RWPE2 (cell line): ENCODE results near the gene PCID2.
A peak's percentile ranks its signal among the peaks of the same experiment; 100 is the strongest.
"Not testable (repeated sequence)": the region's sequence is repeated elsewhere in the genome, so short reads cannot be mapped to it uniquely, and the experiment has no call there.

Experiments used
- ATAC-seq: fragments of 200-7000 bp; cut with Tn5 transposase; 3 replicates; pipeline ENCODE4 v1.9.1; 2021; ENCODE audit warnings: low read depth
- DNase-seq: peaks from one replicate; pipeline ENCODE4 v3.0.0-alpha.2; 2020; ENCODE audit warnings: low spot score
- H3K27ac ChIP-seq: fragments of 450-650 bp; 2 replicates; pipeline ENCODE4 v1.5.1; 2017; ENCODE audit warnings: mild to moderate bottlenecking; ENCODE audit not compliant: poor library complexity, severe bottlenecking
- H3K27me3 ChIP-seq: fragments of 250-450 bp; sonication (Bioruptor Pico); 2 replicates; pipeline ENCODE4 v1.5.1; 2021; ENCODE audit warnings: mild to moderate bottlenecking, moderate library complexity; ENCODE audit not compliant: insufficient read depth, poor library complexity, severe bottlenecking
- H3K36me3 ChIP-seq: fragments of 250-450 bp; sonication (Bioruptor Pico); 2 replicates; pipeline ENCODE4 v1.5.1; 2020; ENCODE audit warnings: low read depth, mild to moderate bottlenecking, moderate library complexity
- H3K4me1 ChIP-seq: fragments of 250-450 bp; sonication (Bioruptor Pico); 2 replicates; pipeline ENCODE4 v1.5.1; 2021; ENCODE audit warnings: mild to moderate bottlenecking, moderate library complexity; ENCODE audit not compliant: insufficient read depth, poor library complexity, severe bottlenecking
- H3K4me3 ChIP-seq: fragments of 250-450 bp; sonication (Bioruptor Pico); 2 replicates; pipeline ENCODE4 v1.5.1; 2021; ENCODE audit warnings: mild to moderate bottlenecking, moderate library complexity; ENCODE audit not compliant: severe bottlenecking
- H3K9me3 ChIP-seq: fragments of 250-450 bp; sonication (Bioruptor Pico); 2 replicates; pipeline ENCODE4 v1.5.1; 2021; ENCODE audit warnings: mild to moderate bottlenecking, moderate library complexity; ENCODE audit not compliant: severe bottlenecking
- TF ChIP-seq, protein P1 (sequence below): fragments of 450-650 bp; IDR thresholded peaks from one replicate; pipeline ENCODE4 v1.5.1; 2017; ENCODE audit warnings: mild to moderate bottlenecking, moderate library complexity; ENCODE audit not compliant: poor library complexity, severe bottlenecking

PCID2 gene

DNA sequence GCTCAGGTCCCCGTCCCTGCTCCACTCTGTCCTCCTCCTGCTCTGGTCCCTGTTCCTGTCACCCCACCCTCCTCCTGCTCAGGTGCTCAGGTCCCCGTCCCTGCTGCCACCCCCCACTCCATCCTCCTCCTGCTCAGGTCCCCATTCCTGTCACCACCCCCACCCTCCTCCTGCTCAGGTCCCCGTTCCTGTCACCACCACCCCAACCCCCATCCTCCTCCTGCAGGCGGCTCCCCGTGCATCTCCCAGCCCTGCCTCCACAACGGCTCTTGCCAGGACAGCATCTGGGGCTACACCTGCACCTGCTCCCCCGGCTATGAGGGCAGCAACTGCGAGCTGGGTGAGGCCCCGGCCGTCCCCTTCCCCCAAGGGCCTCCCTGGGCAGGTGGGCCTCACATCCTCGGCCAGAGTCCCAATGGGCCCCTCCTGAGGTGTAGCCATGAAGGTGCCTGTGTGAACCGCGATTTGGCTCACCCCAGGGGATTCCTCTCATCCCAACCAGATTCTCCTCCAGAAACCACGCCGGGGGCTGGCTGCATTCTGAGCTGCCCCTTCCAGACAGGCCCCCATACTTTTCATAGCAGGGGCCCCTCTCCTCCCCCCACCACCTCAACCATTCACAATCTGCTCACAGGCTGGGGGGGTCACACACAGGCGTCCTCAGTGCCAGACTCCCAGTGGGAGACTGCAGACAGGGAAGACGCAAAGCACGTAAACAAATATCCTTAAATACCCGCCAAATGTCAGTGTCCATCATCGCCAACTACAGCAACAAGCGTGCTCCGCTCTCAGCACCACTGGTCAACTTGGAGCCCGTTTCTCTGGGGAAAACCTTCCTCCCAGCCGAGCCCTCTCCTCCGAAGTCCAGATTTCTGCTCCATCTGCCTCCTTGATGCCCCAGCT, 45.4 kb downstream of the PCID2 start:
- TF ChIP-seq, protein P1, sequence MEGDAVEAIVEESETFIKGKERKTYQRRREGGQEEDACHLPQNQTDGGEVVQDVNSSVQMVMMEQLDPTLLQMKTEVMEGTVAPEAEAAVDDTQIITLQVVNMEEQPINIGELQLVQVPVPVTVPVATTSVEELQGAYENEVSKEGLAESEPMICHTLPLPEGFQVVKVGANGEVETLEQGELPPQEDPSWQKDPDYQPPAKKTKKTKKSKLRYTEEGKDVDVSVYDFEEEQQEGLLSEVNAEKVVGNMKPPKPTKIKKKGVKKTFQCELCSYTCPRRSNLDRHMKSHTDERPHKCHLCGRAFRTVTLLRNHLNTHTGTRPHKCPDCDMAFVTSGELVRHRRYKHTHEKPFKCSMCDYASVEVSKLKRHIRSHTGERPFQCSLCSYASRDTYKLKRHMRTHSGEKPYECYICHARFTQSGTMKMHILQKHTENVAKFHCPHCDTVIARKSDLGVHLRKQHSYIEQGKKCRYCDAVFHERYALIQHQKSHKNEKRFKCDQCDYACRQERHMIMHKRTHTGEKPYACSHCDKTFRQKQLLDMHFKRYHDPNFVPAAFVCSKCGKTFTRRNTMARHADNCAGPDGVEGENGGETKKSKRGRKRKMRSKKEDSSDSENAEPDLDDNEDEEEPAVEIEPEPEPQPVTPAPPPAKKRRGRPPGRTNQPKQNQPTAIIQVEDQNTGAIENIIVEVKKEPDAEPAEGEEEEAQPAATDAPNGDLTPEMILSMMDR: no peak
- no peaks in the 10 kb centered on the region for H3K9me3 ChIP-seq
- DNase-seq (no peak), ATAC-seq (peak; percentile 46; the same call in 2 of the 3 replicates)
- H3K27me3 ChIP-seq: peaks cover 20% of the 10 kb centered on the region
- no peaks in the 10 kb centered on the region for H3K36me3 ChIP-seq
- no peaks in the 10 kb centered on the region for H3K4me1 ChIP-seq
- no peak overlapping the region for H3K27ac ChIP-seq
- no peak overlapping the region for H3K4me3 ChIP-seq

DNA sequence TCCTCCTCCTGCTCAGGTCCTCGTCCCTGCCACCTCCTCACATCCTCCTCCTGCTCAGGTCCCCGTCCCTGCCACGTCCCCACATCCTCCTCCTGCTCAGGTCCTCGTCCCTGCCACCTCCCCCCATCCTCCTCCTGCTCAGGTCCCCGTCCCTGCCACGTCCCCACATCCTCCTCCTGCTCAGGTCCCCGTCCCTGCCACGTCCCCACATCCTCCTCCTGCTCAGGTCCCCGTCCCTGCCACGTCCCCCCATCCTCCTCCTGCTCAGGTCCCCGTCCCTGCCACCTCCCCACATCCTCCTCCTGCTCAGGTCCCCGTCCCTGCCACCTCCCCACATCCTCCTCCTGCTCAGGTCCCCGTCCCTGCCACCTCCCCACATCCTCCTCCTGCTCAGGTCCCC, 46.5 kb downstream of the PCID2 start:
- ATAC-seq, H3K4me1 ChIP-seq, DNase-seq, H3K4me3 ChIP-seq, H3K36me3 ChIP-seq, H3K27ac ChIP-seq, H3K9me3 ChIP-seq: not testable (repeated sequence)
- H3K27me3 ChIP-seq: peaks cover 20% of the 10 kb centered on the region

DNA sequence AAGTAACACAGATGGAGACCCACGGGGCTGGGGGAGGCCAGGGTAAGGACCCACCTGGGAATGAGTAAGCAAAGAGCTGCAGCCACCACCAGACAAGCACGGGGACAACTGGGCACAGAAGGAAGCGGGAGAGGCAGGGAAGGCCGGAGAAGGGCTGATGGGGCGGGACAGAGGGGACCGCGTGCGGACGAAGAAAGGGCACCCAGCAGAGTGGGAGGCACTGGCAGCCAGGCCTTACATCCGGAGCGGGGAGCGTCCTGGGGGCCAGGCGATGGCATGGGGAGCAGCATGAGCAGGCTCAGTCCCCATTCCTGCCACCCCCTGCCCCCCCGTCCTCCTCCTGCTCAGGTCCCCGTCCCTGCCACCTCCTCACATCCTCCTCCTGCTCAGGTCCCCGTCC, 47.0 kb downstream of the PCID2 start:
- no peaks in the 10 kb centered on the region for H3K4me1 ChIP-seq
- H3K27ac ChIP-seq: no peak overlapping the region
- no peak overlapping the region for H3K4me3 ChIP-seq
- ATAC-seq (no peak), DNase-seq (no peak)
- H3K36me3 ChIP-seq: no peaks in the 10 kb centered on the region
- H3K27me3 ChIP-seq: peaks cover 20% of the 10 kb centered on the region
- H3K9me3 ChIP-seq: no peaks in the 10 kb centered on the region
- TF ChIP-seq, protein P1: no peak

DNA sequence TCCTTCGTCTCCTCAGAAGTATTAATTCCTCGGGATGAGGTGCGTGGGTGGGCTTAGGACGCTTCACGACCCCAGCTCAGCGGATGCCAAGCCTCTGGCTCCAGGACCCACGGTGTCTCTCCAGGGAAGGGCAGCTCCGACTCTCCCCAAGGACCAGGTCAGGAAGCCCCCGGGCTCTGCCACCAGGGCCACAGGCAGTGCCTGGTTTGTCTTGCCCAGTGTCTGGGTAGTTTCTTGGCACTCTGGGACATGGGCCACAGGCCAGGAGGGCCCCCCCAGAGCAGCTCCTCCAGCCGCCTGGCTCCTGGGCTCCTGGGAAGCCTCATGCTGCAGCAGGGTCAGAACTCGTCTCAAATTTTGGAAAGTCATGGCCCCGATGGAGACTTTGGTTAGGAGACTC, 47.5 kb downstream of the PCID2 start:
- Histone ChIP-seq H3K27ac (no peak overlapping the region), H3K4me1 (no peaks in the 10 kb centered on the region), H3K4me3 (no peak overlapping the region), H3K36me3 (no peaks in the 10 kb centered on the region), H3K27me3 (peaks cover 20% of the 10 kb centered on the region), H3K9me3 (no peaks in the 10 kb centered on the region)
- DNase-seq (no peak), ATAC-seq (no peak)
- TF ChIP-seq, protein P1: no peak

DNA sequence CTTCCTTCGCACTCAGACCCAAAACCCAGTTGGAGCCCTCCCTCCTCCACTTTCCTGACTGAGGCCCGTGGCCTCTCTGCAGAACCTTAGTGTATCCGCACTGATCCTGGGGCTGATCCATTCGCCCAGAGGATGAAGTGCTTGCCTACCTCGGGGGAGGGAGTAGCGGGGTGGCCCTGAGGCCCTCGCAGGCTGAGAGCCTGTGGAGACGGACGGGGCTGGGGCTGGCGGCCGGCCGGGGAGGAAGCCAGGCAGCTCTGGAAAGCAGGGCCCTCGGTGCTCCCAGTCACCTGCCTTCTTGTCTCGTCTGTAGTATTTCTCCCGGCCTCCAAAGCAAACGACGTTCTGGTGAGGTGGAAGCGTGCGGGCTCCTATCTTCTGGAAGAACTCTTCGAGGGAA, 48.8 kb downstream of the PCID2 start:
- no peaks in the 10 kb centered on the region for H3K9me3 ChIP-seq
- H3K4me1 ChIP-seq: no peaks in the 10 kb centered on the region
- DNase-seq (no peak), ATAC-seq (no peak)
- H3K27me3 ChIP-seq: peaks cover 20% of the 10 kb centered on the region
- no peak overlapping the region for H3K4me3 ChIP-seq
- H3K36me3 ChIP-seq: no peaks in the 10 kb centered on the region
- TF ChIP-seq, protein P1: no peak
- no peak overlapping the region for H3K27ac ChIP-seq
